Muscle of leg (tissue), 11 donors: Measurements from ENCODE around the gene APP. TPM values are rescaled to one million over a fixed set of nuclear protein-coding genes. Genes with fewer than 3 reads are reported as not detected.
"Not testable (repeated sequence)": the region's sequence is repeated elsewhere in the genome, so short reads cannot be mapped to it uniquely, and the experiment has no call there.

ENCODE experiments used
- DNase-seq: peaks from one replicate; pipeline ENCODE4 v3.0.0; 2013
- H3K27ac ChIP-seq: one replicate; pipeline ENCODE4 v1.5.1; 2013; ENCODE audit warnings: mild to moderate bottlenecking, low read length, control low read depth
- H3K27me3 ChIP-seq: one replicate; pipeline ENCODE4 v1.6.1; 2013; ENCODE audit warnings: low read length; ENCODE audit not compliant: control insufficient read depth, insufficient read depth
- H3K36me3 ChIP-seq: one replicate; pipeline ENCODE4 v1.6.1; 2013; ENCODE audit warnings: low read length; ENCODE audit not compliant: control insufficient read depth, insufficient read depth
- H3K4me1 ChIP-seq: one replicate; pipeline ENCODE4 v1.6.1; 2013; ENCODE audit warnings: low read length; ENCODE audit not compliant: control insufficient read depth, insufficient read depth
- H3K4me3 ChIP-seq: one replicate; pipeline ENCODE4 v1.5.1; 2013; ENCODE audit warnings: low read length, control low read depth
- H3K9me3 ChIP-seq: replicated peaks from 2 replicates; pipeline ENCODE4 v1.6.1; 2013; ENCODE audit warnings: low read depth, low read length; ENCODE audit not compliant: control insufficient read depth
- WGBS: methylation state at CpG from one replicate; pipeline ENCODE4 v1.1.5; 2013; ENCODE audit warnings: missing lambda C conversion rate; ENCODE audit not compliant: insufficient coverage; 5-methylcytosine and 5-hydroxymethylcytosine counted together
- polyA plus RNA-seq, 8 donors: library from polyadenylated mRNA; unstranded; fragments of 120-200 nt; gene quantifications; one replicate each; pipeline versions ENCODE4 v1.2.1 to v1.2.3, GENCODE V29; 2013; ENCODE audit warnings: inconsistent platforms in 1 of 8, low replicate concordance in 1 of 8; ENCODE audit not compliant: insufficient read length in 8 of 8, insufficient read depth in 1 of 8
- total RNA-seq: library from RNA; stranded (reverse); fragments of 120-200 nt; gene quantifications from one replicate; pipeline ENCODE4 v1.2.4, GENCODE V29; 2013

APP gene
- total and polyA plus RNA-seq, 9 donors = 154 to 476 (median 322) TPM

- H3K27ac ChIP-seq = no peak overlapping the region
- H3K4me1 ChIP-seq = no peaks in the 10 kb centered on the region
- no peak overlapping the region for H3K4me3 ChIP-seq
- WGBS = 96% methylated on average over 3 of the region's 7 CpGs
- H3K27me3 ChIP-seq = no peaks in the 10 kb centered on the region
- no peaks in the 10 kb centered on the region for H3K9me3 ChIP-seq
- no peaks in the 10 kb centered on the region for H3K36me3 ChIP-seq
- no peak for DNase-seq
Measured at GRCh38 chr21:26095131-26095530, 75.4 kb downstream of the APP start.

GRCh38 chr21:26093122-26093521, 77.4 kb downstream of the APP start:
- Histone ChIP-seq H3K4me1 (no peaks in the 10 kb centered on the region), H3K36me3 (peaks cover 5% of the 10 kb centered on the region), H3K4me3 (no peak overlapping the region), H3K9me3 (no peaks in the 10 kb centered on the region), H3K27me3 (no peaks in the 10 kb centered on the region), H3K27ac (no peak overlapping the region)
- no CpG with 5 or more reads among the region's 3 CpGs for WGBS
- no peak for DNase-seq

DNA sequence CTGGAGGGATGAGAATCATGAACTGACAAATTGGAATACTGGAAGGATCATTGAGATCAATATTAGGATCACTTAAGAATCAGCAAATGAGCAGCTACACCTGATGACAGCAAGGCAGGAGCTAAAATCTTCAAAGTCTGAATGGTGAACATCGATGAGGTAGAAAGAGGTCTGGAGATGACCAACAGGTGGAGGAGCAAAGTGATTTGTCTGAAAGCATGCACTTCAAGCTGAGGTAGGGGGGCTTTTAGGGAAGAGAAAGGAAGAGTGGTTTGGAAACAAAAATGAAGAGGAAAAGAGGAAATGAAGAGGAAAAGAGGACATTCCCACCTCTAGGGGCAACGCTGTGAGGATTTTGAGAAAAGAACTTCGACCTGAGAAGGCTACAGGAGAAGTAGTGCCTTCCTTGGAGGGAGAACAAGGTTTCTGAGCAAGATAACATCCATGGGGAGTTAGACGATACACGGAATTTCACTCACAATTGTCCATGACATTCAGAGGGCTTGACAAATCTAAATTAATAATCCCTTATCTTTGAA, 79.0 kb downstream of the APP start:
- no peaks in the 10 kb centered on the region for H3K9me3 ChIP-seq
- H3K4me1 ChIP-seq = no peaks in the 10 kb centered on the region
- no peaks in the 10 kb centered on the region for H3K27me3 ChIP-seq
- no peak for DNase-seq
- H3K27ac ChIP-seq = no peak overlapping the region
- peaks cover 7% of the 10 kb centered on the region for H3K36me3 ChIP-seq
- no peak overlapping the region for H3K4me3 ChIP-seq
- 100% methylated on average over 2 of the region's 5 CpGs for WGBS

GRCh38 chr21:26089730-26090129, 80.8 kb downstream of the APP start:
- H3K4me1 ChIP-seq = no peaks in the 10 kb centered on the region
- WGBS = no CpG with 5 or more reads among the region's 6 CpGs
- peaks cover 7% of the 10 kb centered on the region for H3K36me3 ChIP-seq
- DNase-seq = no peak
- H3K9me3 ChIP-seq = no peaks in the 10 kb centered on the region
- H3K27me3 ChIP-seq = no peaks in the 10 kb centered on the region
- H3K4me3 ChIP-seq = no peak overlapping the region
- H3K27ac ChIP-seq = no peak overlapping the region

DNA sequence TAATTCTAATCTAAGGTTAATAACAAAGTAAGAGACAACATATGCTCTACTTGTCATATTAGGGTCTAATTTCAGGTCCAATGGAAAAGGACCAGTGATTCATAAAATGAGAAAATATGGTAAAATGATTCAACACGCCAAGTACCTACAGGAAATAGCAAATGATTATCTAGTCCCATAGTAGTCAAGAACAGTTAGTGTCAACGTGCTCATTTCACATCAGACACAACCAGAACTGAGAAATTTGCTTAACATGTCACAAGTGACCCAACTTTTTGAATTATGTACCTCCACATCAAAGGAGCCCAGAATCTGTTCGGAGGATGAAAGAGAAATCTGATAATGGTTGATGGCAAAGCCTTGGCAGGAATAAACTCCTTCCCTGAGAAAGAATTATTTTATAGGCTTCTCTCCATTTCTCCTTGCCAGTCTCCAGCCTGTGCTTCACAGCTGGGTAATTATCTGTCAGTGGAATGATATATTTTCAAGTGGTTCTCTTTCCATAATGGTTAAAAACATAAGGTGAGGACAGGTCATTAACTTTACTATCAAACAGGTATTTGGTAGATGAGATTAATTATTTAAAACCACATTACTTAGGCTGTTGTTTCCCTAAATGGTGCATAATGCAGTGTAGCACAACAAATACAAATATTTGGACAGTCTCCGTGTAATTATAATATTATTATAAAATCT, 83.2 kb downstream of the APP start:
- Histone ChIP-seq H3K4me3 (no peak overlapping the region), H3K9me3 (no peaks in the 10 kb centered on the region), H3K27me3 (no peaks in the 10 kb centered on the region), H3K27ac (no peak overlapping the region), H3K4me1 (no peaks in the 10 kb centered on the region), H3K36me3 (peaks cover 7% of the 10 kb centered on the region)
- 67% methylated on average over 1 of the region's 4 CpGs for WGBS
- DNase-seq = no peak

DNA sequence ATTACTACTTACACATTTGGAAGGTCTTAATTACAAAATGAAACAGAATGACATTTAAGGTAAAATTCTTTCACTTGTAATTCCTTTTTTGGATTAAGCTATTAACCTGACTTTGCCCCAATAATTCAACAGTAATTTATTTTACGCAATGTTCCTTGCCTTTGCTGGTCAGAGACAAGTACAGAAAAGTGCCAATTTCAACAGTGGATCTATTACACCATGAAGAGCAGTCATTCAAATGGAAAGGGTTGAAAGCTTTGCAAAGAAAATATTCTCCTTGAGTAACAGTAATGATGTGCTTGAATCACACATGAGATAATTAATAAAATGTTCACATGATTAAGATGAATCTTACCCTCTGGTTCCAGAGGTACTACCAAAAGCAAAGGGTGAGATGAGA, 84.7 kb downstream of the APP start:
- no peaks in the 10 kb centered on the region for H3K27me3 ChIP-seq
- no peak overlapping the region for H3K27ac ChIP-seq
- no peaks in the 10 kb centered on the region for H3K9me3 ChIP-seq
- H3K36me3 ChIP-seq = peaks cover 7% of the 10 kb centered on the region
- DNase-seq = no peak
- WGBS = 83% methylated on average over 1 of the region's 1 CpG
- no peak overlapping the region for H3K4me3 ChIP-seq
- H3K4me1 ChIP-seq = no peaks in the 10 kb centered on the region

- Histone ChIP-seq H3K9me3 (no peaks in the 10 kb centered on the region), H3K36me3 (peaks cover 7% of the 10 kb centered on the region), H3K4me1 (no peaks in the 10 kb centered on the region), H3K27me3 (no peaks in the 10 kb centered on the region), H3K4me3 (no peak overlapping the region), H3K27ac (no peak overlapping the region)
- 100% methylated on average over 1 of the region's 4 CpGs for WGBS
- no peak for DNase-seq
Measured at GRCh38 chr21:26085127-26085526, 85.4 kb downstream of the APP start.

GRCh38 chr21:26082549-26082948, 88.0 kb downstream of the APP start:
- H3K4me1 ChIP-seq = no peaks in the 10 kb centered on the region

GRCh38 chr21:26081175-26081760, 89.3 kb downstream of the APP start:
- H3K36me3 ChIP-seq, DNase-seq, H3K27ac ChIP-seq, H3K4me1 ChIP-seq, H3K27me3 ChIP-seq, H3K4me3 ChIP-seq, H3K9me3 ChIP-seq: not testable (repeated sequence)
- WGBS = 91% methylated on average over 1 of the region's 7 CpGs

More at GRCh38 chr21:26082549-26082948, 88.0 kb downstream of the APP start:
- H3K36me3 ChIP-seq = no peaks in the 10 kb centered on the region
- H3K4me3 ChIP-seq = no peak overlapping the region
- H3K27me3 ChIP-seq = no peaks in the 10 kb centered on the region
- H3K9me3 ChIP-seq = no peaks in the 10 kb centered on the region
- DNase-seq = no peak
- no CpG with 5 or more reads among the region's 2 CpGs for WGBS
- no peak overlapping the region for H3K27ac ChIP-seq

DNA sequence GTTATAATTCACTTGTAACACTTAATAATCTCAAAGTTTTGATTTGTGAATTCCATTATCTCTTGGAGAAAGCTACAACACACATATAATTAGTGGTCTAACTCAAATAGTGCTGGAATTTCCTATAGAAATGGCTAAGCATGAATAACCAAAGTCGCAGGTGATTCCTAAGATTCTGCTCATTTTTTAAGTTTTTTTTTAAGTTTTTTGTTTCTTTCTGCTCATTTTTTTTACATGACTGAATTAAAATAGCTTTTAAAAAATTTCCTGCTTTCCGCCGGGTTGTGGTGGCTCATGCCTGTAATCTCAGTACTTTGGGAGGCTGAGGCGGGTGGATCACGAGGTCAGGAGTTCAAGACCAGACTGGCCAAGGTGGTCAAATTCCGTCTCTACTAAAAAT, 90.4 kb downstream of the APP start:
- WGBS = no CpG with 5 or more reads among the region's 6 CpGs
- H3K27me3 ChIP-seq = no peaks in the 10 kb centered on the region
- DNase-seq = no peak
- H3K4me3 ChIP-seq = no peak overlapping the region
- no peaks in the 10 kb centered on the region for H3K4me1 ChIP-seq
- no peaks in the 10 kb centered on the region for H3K36me3 ChIP-seq
- no peak overlapping the region for H3K27ac ChIP-seq
- H3K9me3 ChIP-seq = no peaks in the 10 kb centered on the region
